Stimulated activated CD4-positive, alpha-beta T cell treated with anti-CD3 and anti-CD28 coated beads, TNF-alpha, amount 100 ng/mL, for 24 hours (primary cell): ENCODE measurements around the gene CHPT1.
A peak's percentile ranks its signal among the peaks of the same experiment; 100 is the strongest.
"Not testable (repeated sequence)": the region's sequence is repeated elsewhere in the genome, so short reads cannot be mapped to it uniquely, and the experiment has no call there.

Source experiments
- DNase-seq, 3 experiments: peaks; one replicate each; pipeline ENCODE4 v3.0.0-alpha.2; 2020; ENCODE audit warnings: low read depth in 3 of 3

CHPT1 gene

DNA sequence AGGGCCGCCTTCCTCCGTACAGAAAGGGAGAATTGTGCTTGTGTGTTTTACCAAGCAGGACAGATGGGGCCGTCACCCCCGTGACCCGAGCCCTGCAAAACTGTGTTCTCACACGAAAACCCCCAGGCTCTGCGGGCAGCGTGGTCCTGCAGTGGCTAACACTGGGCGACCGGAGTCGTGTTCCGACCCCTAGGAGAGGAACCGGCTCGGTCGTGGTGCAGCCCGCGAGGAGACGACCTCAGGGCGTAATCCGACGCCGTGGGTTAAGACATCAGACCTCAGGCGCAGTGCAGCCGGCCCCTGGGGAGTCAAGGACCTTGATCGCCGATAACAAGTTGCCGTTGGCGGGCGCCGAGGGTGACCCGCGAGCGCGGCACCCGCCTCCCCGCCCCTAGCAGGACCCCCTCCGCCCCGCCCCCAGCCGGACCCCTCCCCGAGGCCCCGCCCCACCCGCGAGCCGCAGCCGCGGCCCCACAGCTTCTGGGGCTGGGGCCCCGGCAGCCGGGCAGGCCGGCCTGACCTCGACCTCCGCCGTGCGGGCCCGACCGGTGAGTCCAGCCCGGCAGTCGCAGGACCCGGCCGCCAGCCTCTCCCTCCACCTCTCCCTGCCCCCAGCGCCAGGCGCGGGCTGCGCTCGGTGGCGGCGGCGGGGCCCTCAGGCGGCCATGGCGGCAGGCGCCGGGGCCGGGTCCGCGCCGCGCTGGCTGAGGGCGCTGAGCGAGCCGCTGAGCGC is at the start of gene CHPT1:
TSS of gene CHPT1 (plus strand) at position 444 of the 733 bp plus-strand sequence. CDS start at position 666, 222 bp downstream.
- DNase-seq = peak; percentile 21 to 66 (median 41)

DNA sequence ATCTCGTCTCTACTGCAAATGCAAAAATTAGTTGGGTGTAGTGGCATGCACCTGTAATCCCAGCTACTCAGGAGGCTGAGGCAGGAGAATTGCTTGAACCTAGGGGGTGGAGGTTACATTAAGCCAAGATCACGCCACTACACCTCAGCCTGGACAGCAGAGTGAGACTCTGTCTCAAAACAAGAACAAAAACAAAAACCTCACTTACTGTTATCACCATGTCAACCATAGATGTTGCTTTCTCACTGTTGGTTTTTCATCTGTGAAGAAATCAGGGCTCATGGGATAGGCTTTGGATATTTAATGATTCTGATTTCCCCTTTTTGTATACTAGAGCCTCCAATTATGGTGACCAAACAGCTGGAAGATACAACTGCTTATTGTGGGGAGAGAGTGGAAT is 49.7 kb upstream of the CHPT1 start:
- no peak for DNase-seq

GRCh38 chr12:101648195-101648594 is 49.2 kb upstream of the CHPT1 start:
- no peak for DNase-seq

- DNase-seq = no peak
Measured at GRCh38 chr12:101650346-101651117, 46.9 kb upstream of the CHPT1 start.

DNA sequence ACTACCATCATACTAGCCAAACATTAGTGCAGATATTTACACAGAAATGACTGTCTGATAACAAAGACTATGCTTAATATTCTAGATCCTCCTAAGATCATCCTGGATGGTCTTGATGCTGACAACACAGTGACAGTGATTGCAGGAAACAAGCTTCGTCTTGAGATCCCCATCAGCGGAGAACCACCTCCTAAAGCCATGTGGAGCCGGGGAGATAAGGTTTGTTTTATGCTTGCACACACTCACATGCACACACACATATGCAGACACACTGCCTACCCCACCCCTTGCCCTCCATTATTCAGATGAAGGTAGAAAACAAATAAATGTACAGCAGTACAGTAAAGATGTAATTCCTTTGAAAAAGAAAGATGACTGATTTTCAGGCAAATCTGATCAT is 44.4 kb upstream of the CHPT1 start:
- DNase-seq = no peak

- DNase-seq = no peak
Measured at GRCh38 chr12:101653503-101653902, 43.9 kb upstream of the CHPT1 start.

GRCh38 chr12:101654442-101654841 is 43.0 kb upstream of the CHPT1 start:
- DNase-seq = no peak

- no peak for DNase-seq
Measured at GRCh38 chr12:101655393-101655792, 42.0 kb upstream of the CHPT1 start.

GRCh38 chr12:101660662-101661061 is 36.8 kb upstream of the CHPT1 start:
- not testable (repeated sequence) for DNase-seq

DNA sequence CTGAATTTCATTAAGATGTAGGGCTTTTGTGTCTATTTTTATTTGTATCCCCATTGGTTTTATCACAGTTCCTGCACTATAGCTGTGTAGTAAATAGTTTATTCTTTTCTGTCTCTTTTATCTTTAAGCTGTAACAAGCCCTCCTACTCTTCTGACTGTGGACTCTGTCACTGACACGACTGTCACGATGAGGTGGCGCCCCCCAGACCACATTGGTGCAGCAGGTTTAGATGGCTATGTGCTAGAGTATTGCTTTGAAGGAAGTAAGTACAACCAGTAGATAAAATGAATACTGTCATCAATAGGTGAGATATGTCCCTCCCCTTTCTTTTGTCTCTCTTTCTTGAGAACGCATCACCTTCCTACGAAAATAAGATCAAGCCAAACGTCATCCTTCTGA is 34.1 kb upstream of the CHPT1 start:
- no peak for DNase-seq

DNA sequence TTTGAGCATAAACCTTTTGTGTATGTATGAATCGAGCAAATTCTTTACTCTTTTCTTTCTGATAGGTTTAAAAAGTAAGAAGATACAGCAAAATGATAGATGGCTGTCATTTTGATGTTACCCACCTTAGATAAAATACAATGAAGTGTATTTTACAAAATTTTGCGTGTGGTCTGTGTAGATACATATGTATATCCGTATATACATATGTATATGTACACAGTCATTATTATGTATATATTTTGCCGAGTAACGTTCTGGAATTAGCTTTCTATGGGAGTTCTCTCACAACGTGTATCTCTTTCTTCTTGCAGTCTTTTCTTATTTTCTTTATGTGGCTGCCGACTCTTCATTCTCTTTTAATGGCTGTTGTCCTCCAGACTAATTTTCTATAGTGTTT is 32.4 kb upstream of the CHPT1 start:
- no peak for DNase-seq

DNA sequence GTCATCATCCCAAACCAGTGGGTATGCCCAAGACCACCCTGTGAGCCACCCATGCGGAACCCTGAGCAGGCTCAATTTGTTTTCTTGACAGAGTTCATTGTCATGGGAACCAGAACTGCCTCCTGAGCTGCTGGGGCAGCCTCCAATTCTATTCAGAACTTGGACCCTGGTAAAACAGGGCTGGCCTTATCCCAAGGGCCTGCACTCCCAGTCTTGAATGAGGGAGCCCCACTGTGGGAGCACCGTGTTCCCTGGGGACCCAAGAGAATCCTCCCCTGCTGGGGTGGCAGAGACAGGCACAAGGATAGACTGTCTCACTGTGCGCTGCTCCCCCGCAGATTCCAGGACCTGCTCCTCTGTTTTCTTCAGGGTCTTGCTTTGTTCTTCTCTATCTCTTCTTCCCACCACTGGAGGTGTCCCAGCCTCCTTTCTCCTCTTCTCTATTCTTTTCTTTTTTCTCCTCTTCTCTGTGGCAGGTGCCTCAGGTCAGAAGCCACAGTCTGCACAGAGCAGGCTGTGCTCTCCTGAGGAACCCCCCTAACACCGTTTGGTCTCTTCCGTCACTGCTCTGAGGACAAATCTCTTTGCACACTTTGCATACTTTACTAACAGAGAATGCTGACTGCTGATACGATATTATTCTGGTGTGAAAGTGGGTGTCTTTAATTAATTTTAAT is 31.2 kb upstream of the CHPT1 start:
- no peak for DNase-seq

DNA sequence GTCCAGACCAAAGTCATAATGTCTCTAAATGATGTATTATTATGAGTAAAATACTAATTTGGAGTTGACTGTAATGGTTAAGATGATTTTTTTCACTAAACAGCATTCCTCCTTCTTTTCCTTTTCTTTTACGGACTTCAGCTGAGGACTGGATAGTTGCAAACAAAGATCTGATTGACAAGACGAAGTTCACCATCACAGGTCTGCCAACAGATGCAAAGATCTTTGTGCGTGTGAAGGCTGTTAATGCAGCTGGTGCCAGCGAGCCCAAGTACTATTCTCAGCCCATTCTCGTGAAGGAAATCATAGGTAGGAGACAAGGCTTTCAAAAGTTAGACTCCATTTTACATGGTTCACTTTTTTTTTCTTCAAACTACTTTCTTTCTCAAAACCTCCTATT is 29.8 kb upstream of the CHPT1 start:
- DNase-seq = no peak

DNA sequence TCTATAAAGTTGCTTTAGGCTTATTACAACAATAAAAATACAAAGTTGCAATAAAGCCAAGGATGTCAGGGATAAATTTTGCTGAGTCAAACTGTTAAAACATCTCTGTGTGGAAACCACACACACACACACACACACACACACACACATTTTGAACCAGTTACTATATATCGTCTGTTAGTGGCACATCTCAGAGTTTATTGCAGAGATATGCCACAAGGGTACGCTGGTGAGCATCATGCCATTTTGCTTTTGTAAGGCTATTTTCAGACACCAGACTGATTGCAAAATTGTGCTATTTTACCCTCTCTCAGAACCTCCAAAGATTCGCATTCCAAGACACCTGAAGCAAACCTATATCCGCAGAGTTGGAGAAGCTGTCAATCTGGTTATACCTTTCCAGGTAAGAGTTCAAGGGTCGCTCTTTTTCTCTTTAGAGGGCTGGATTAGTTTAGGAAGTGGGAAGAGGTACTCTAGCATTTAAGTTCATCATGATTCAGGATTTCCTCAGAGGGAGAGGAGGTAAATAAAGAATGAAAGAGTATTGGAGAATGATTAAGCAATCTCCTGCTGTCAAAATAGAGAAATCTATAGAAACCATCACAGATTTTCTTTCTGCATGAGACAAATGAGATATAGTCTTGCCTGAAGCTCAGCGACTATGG is 27.3 kb upstream of the CHPT1 start:
- DNase-seq = peak in 1 of 3 experiments; percentile 8

DNA sequence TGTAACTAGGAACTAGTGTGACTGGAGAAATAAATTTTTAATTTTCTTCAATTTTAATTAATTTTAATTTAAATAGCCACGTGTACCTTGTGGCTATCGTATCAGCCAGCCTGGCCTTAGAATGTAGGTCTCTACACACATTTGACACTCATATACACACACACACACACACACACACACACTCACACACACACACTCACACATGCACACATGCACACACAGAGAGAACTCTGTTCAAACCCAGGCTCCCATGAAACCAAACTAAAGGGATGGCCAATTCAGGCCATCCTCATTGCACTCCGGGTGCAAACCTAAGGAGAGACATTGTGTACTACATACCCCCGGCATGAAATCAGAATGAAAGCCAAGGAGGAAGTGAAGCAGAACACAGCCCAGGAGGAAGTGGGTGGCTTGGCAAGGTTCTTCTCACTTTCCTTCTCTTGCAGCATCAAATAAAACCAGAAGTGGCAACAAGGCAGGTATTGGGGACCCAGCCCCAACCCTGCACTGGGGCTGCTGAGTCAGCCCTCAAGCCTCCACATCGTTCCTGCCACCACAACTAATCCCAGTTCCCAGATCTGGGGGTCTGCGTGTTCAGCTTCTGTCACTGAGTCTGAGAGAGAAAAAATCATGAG is 26.2 kb upstream of the CHPT1 start:
- DNase-seq = peak in 1 of 3 experiments; percentile 6

DNA sequence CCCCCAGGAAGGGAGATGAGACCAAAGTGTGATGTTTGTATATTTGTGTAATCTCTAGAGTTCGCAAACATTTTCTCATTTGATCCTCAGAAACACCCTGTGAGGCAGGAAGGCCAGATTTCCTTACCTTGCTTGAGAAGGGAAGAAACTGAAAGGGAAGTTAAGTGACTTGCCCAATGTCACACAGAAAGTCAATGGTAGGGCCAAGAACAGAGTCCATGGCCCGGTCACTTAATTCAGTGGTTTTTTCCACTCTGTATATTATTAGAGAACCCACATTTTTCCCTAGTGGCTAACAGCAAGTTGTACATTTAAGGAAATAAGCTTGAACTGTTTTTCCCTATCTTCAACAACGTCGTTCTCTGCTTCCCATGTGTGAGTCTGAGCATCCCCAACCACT is 25.6 kb upstream of the CHPT1 start:
- no peak for DNase-seq

DNA sequence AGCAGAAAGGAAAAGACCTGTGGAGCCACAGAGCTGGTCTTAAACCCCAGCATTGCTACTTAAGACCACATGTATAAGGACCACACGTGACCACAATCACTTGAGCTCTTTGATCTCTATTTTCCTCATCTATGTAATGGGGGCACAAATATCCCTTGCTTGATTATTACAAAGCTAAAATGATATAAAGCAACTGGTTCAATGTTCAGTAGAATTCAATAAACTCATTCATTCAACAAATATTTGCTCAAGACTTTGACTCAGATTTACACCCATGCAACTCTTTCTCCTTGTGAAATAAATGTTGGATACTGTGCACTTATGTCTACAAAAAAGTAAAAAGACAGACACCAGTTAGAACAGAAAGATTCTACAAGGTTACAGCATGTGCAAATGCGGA is 21.9 kb upstream of the CHPT1 start:
- DNase-seq = no peak

- not testable (repeated sequence) for DNase-seq
Measured at GRCh38 chr12:101676497-101676896, 20.9 kb upstream of the CHPT1 start.

- no peak for DNase-seq
Measured at GRCh38 chr12:101678081-101678480, 19.4 kb upstream of the CHPT1 start.

- DNase-seq = no peak
Measured at GRCh38 chr12:101680240-101680639, 17.2 kb upstream of the CHPT1 start.

DNA sequence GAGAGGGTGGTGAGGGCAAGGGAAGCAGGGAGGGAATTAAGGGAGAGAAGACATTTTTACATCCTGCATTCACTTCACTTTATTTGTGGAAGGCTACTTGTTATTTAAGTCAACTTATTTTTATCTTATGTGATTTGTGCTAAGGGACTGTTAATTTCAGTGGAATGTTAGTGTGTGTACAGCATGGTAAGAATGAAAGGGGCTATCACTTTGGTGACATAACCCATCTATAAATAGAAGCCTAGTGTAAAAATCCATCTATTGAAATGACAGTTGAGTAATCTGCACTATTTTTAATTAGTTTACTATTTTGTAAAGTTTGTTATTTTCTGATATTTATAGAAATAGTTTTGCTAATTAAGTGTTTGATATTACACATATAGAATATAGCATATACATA is 16.8 kb upstream of the CHPT1 start:
- DNase-seq = no peak

DNA sequence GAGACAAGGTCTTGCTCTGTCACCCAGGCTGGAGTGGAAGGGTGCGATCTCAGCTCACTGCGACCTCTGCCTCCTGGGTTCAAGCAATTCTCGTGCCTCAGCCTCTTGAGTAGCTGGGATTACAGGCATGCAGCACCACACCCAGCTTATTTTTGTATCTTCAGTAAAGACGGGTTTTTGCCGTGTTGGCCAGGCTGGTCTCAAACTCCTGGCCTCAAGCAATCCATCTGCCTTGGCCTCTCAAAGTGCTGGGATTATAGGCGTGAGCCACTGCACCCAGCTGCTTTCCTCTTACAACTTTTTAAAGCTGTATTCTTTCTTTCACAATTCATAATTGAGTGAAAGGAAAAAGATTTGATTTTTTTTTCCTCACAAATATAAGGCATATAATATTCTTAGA is 15.8 kb upstream of the CHPT1 start:
- DNase-seq = not testable (repeated sequence)
